Measurements from ENCODE around the gene CDK5R1. TPM values are rescaled to one million over a fixed set of nuclear protein-coding genes. Genes with fewer than 3 reads are reported as not detected.

CDK5R1 gene
- polyA plus RNA-seq, 3 donors = 0.44 to 1.0 (median 0.48) TPM

DNA sequence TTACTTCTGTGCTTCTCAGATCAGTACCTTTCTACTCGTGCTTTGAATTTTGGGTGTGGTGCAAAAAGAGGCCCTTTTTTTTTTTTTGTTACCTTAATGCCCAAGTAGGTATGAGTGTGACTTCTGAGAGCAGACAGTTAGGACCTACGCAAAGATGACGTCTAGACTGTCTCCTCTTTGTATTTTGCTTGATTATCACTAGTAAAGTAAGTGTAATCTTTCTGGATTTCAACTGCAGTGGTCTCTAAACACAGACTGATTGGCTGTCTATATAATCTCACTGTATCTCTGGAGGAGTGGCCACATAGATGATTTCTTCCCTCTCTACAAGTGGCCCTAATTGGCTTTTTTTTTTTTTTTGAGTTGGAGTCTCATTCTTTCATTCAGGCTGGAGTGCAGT, 11.5 kb upstream of the CDK5R1 start:
- H3K4me2 ChIP-seq (replicated peaks; ENCODE audit: extremely low read depth, low read length, poor library complexity, severe bottlenecking) = no peak overlapping the region
- no peaks in the 10 kb centered on the region for H3K27me3 Mint-ChIP-seq (ENCODE audit: low read depth in 3 of 3)
- peaks cover 8% of the 10 kb centered on the region for H4K20me1 ChIP-seq (ENCODE audit: insufficient read depth, low read length)
- WGBS (ENCODE audit: insufficient coverage) = 100% methylated on average over 1 of the region's 3 CpGs
- no peaks in the 10 kb centered on the region for H3K27me3 ChIP-seq (ENCODE audit: control insufficient read depth in 2 of 2, insufficient read depth in 2 of 2, low read length in 2 of 2)
- H2AFZ ChIP-seq (ENCODE audit: insufficient read depth, low read depth, low read length, poor library complexity, severe bottlenecking) = no peak overlapping the region
- H3K4me1 ChIP-seq (ENCODE audit: control insufficient read depth in 1 of 2, insufficient read depth in 2 of 2, low read length in 2 of 2) = peaks cover 0 to 5% of the 10 kb centered on the region in 2 donors
- H3K27ac ChIP-seq (ENCODE audit: low read depth in 1 of 2, low read length in 2 of 2) = no peak overlapping the region
- H3K79me2 ChIP-seq (ENCODE audit: insufficient read depth, low read length) = no peaks in the 10 kb centered on the region
- intact Hi-C loops (cut with micrococcal nuclease) = no loop called here
- H3K4me3 ChIP-seq (replicated peaks in 1 of 3; ENCODE audit: low read depth in 2 of 3, low read length in 3 of 3) = no peak overlapping the region
- DNase-seq = no peak
- no peaks in the 10 kb centered on the region for H3K4me1 Mint-ChIP-seq
- TF ChIP-seq, protein P1, sequence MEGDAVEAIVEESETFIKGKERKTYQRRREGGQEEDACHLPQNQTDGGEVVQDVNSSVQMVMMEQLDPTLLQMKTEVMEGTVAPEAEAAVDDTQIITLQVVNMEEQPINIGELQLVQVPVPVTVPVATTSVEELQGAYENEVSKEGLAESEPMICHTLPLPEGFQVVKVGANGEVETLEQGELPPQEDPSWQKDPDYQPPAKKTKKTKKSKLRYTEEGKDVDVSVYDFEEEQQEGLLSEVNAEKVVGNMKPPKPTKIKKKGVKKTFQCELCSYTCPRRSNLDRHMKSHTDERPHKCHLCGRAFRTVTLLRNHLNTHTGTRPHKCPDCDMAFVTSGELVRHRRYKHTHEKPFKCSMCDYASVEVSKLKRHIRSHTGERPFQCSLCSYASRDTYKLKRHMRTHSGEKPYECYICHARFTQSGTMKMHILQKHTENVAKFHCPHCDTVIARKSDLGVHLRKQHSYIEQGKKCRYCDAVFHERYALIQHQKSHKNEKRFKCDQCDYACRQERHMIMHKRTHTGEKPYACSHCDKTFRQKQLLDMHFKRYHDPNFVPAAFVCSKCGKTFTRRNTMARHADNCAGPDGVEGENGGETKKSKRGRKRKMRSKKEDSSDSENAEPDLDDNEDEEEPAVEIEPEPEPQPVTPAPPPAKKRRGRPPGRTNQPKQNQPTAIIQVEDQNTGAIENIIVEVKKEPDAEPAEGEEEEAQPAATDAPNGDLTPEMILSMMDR (IDR thresholded peaks at IDR 0.05) = no peak
- H3K9me3 Mint-ChIP-seq = peaks cover 0 to 4% (median 0%) of the 10 kb centered on the region in 7 donors
- H3K36me3 ChIP-seq (replicated peaks in 1 of 2; ENCODE audit: control insufficient read depth in 1 of 2, insufficient read depth in 2 of 2, low read length in 2 of 2) = peaks cover 91 to 99% of the 10 kb centered on the region in 2 donors
- H3K9me3 ChIP-seq (replicated peaks in 1 of 2; ENCODE audit: control insufficient read depth in 1 of 2, insufficient read depth in 1 of 2, low read length in 2 of 2) = no peaks in the 10 kb centered on the region
- H3K9ac ChIP-seq (ENCODE audit: insufficient read depth, low read length, poor library complexity, severe bottlenecking) = no peak overlapping the region
- H3K27ac Mint-ChIP-seq = no peak overlapping the region
- peaks cover 85 to 96% of the 10 kb centered on the region in 2 donors for H3K36me3 Mint-ChIP-seq
- no peak overlapping the region for H3K4me3 Mint-ChIP-seq

DNA sequence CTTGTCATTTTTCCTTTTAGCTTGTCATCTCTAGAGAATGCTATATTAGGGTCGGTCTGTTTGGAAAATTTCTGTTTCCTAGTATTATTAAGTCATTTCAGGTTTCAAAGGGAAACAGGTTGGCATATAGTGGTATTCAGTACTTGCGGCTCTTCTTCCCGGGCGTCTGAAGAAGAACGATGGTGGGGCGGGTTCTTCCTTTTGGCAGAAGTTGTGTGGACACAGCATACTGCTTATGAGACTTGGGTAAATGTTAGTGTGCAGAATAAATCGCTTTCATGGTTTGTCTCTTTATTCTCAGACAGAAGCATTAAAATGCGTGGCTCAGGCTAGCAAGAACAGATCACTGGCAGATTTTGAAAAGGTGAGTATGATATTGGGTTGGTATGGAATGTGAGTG, 9.6 kb upstream of the CDK5R1 start:
- Histone ChIP-seq H4K20me1 (ENCODE audit: insufficient read depth, low read length) (peaks cover 3% of the 10 kb centered on the region), H2AFZ (ENCODE audit: insufficient read depth, low read depth, low read length, poor library complexity, severe bottlenecking) (no peak overlapping the region), H3K4me3 (replicated peaks in 1 of 3; ENCODE audit: low read depth in 2 of 3, low read length in 3 of 3) (no peak overlapping the region), H3K4me1 (ENCODE audit: control insufficient read depth in 1 of 2, insufficient read depth in 2 of 2, low read length in 2 of 2) (peaks cover 0 to 5% of the 10 kb centered on the region in 2 donors), H3K27me3 (ENCODE audit: control insufficient read depth in 2 of 2, insufficient read depth in 2 of 2, low read length in 2 of 2) (no peaks in the 10 kb centered on the region), H3K36me3 (replicated peaks in 1 of 2; ENCODE audit: control insufficient read depth in 1 of 2, insufficient read depth in 2 of 2, low read length in 2 of 2) (peaks cover 91 to 99% of the 10 kb centered on the region in 2 donors), H3K9me3 (replicated peaks in 1 of 2; ENCODE audit: control insufficient read depth in 1 of 2, insufficient read depth in 1 of 2, low read length in 2 of 2) (no peaks in the 10 kb centered on the region), H3K27ac (ENCODE audit: low read depth in 1 of 2, low read length in 2 of 2) (no peak overlapping the region), H3K9ac (ENCODE audit: insufficient read depth, low read length, poor library complexity, severe bottlenecking) (no peak overlapping the region), H3K4me2 (replicated peaks; ENCODE audit: extremely low read depth, low read length, poor library complexity, severe bottlenecking) (no peak overlapping the region), H3K79me2 (ENCODE audit: insufficient read depth, low read length) (no peaks in the 10 kb centered on the region)
- DNase-seq = no peak
- TF ChIP-seq, protein P1 (IDR thresholded peaks at IDR 0.05) = no peak
- Mint-ChIP-seq H3K27me3 (ENCODE audit: low read depth in 3 of 3) (no peaks in the 10 kb centered on the region), H3K4me3 (no peak overlapping the region), H3K4me1 (no peaks in the 10 kb centered on the region), H3K27ac (no peak overlapping the region), H3K9me3 (peaks cover 0 to 4% (median 0%) of the 10 kb centered on the region in 7 donors), H3K36me3 (peaks cover 86 to 97% of the 10 kb centered on the region in 2 donors)
- WGBS (ENCODE audit: insufficient coverage) = 96% methylated on average over 6 of the region's 8 CpGs
- intact Hi-C loops (cut with micrococcal nuclease) = no loop called here

Measured in CD14-positive monocyte (primary cell).